H1 (cell line): Measurements from ENCODE around the gene GARIN3. TPM values are rescaled to one million over a fixed set of nuclear protein-coding genes. Genes with fewer than 3 reads are reported as not detected.

Experiments used
- CHD7 ChIP-seq: fragments of 300-600 bp; sonication (generic); IDR thresholded peaks from 2 replicates; pipeline ENCODE4 v1.7.1; 2012; ENCODE audit warnings: low read length, moderate library complexity, mild to moderate bottlenecking, inconsistent platforms; ENCODE audit not compliant: insufficient replicate concordance
- EGR1 ChIP-seq: IDR thresholded peaks from 2 replicates; pipeline ENCODE4 v1.6.1; 2011; ENCODE audit warnings: low read depth, low read length, borderline replicate concordance
- GTF2F1 ChIP-seq: IDR thresholded peaks from 2 replicates; pipeline ENCODE4 v1.6.1; 2012; ENCODE audit warnings: low read depth, low read length, improper control_type of control experiment, borderline replicate concordance
- HDAC6 ChIP-seq: IDR thresholded peaks from one replicate; pipeline ENCODE4 v1.7.1; 2012; ENCODE audit warnings: low read depth, mild to moderate bottlenecking, inconsistent platforms, low read length, moderate library complexity
- JUND ChIP-seq: IDR thresholded peaks from 2 replicates; pipeline ENCODE4 v1.6.1; 2011; ENCODE audit warnings: mild to moderate bottlenecking, improper control_type of control experiment, low read length
- SIRT6 ChIP-seq: IDR thresholded peaks from one replicate; pipeline ENCODE4 v1.7.1; 2012; ENCODE audit warnings: low read length, inconsistent platforms
- polyA plus RNA-seq, 7 experiments: library from polyadenylated mRNA; depleted of rRNA in 3 of 7; stranded (reverse) in 5 of 7; unstranded in 2 of 7; fragments of >200 nt in 5 of 7; fragments of 200-250 nt in 2 of 7; gene quantifications; 1 replicate in 5 of 7; 2 replicates in 1 of 7; 4 replicates in 1 of 7; pipeline versions ENCODE4 v1.2.1 to v1.2.3, GENCODE V29; 2011 to 2013; ENCODE audit warnings: missing spikeins in 2 of 7, mixed read lengths in 2 of 7
- total RNA-seq: library from RNA; stranded (reverse); fragmentation: NEBNext Ultra II Directional; extraction: Animal tissue kit (Norgen Biotek cat#: 25700); gene quantifications from 2 replicates; pipeline ENCODE4 v1.2.1, GENCODE V29; 2021

Gene GARIN3
- total and polyA plus RNA-seq, 2 of the 8 experiments (the other 6 are each of a cell fraction or from before 2014, with no cell fraction given) = not detected

DNA sequence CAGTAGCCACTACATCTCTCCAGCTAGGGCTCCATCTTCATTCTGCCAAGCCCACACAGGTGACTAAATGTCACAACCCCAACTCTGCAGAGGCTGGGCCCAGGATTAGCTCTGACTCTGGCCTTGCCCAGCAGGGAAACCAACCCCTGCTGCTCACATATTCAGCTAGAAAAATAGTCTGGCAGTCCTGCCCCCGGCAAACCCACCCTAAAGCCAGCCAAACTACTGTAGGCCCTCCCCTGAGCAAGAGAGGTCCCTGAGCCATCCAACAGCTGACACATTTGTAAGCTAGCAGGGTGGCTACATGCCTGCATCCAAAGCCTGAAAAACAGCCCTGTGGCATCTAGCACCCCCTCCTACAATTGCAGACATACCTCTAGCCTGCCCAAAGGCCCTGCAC, 46.0 kb downstream of the GARIN3 start (continued):
- TF ChIP-seq CHD7 (no peak), JUND (no peak), GTF2F1 (no peak), SIRT6 (no peak), HDAC6 (no peak), EGR1 (no peak)
- TF ChIP-seq, all 59 proteins: peak for 0
